ENCODE measurements around the gene MAPRE3. TPM values are rescaled to one million over a fixed set of nuclear protein-coding genes. Genes with fewer than 3 reads are reported as not detected.
A peak's percentile ranks its signal among the peaks of the same experiment; 100 is the strongest.

The MAPRE3 gene
- total RNA-seq, 8 experiments from 2014 or later, result 8.7 to 44.8 (median 26.8) TPM

- in situ Hi-C loops (cut with MboI; ENCODE audit: low pct_unique_long_range_greater_than_20kb in 2 of 9, low sequenced_read_pairs in 9 of 9, unreplicated experiment in 9 of 9), result loop anchor here in 5 of 9 experiments (10.0 to 25.0 kb wide), 2 partner anchors 92 to 100 kb away; partner anchors contain the start of gene DPYSL5 (in 5 of the 5)
- Histone ChIP-seq H3K27ac (no peak overlapping the region), H3K4me3 (no peak overlapping the region), H3K4me1 (replicated peaks in 1 of 2) (no peaks in the 10 kb centered on the region)
- ATAC-seq (replicated peaks in 6 of 8), result no peak
- 54 to 100% (median 75%) methylated on average over 1 to 5 of the region's 5 CpGs; no CpG with 5 or more reads in 1 of the 10 experiments for WGBS, 10 experiments
Observed at GRCh38 chr2:26936855-26937254, 33.6 kb upstream of the MAPRE3 start.

GRCh38 chr2:26938399-26939118 is 31.9 kb upstream of the MAPRE3 start:
- Histone ChIP-seq H3K27ac (no peak overlapping the region), H3K4me1 (replicated peaks in 1 of 2) (no peaks in the 10 kb centered on the region), H3K4me3 (no peak overlapping the region)
- no peak for ATAC-seq (replicated peaks in 6 of 8)
- WGBS, 10 experiments, result 40 to 100% methylated on average over 1 to 2 of the region's 10 CpGs; no CpG with 5 or more reads in 8 of the 10 experiments
- in situ Hi-C loops (cut with MboI; ENCODE audit: low pct_unique_long_range_greater_than_20kb in 2 of 9, low sequenced_read_pairs in 9 of 9, unreplicated experiment in 9 of 9), result loop anchor here in 5 of 9 experiments (10.0 to 25.0 kb wide), 2 partner anchors 94 to 101 kb away; partner anchors contain the start of gene DPYSL5 (in 5 of the 5)

- in situ Hi-C loops (cut with MboI; ENCODE audit: low pct_unique_long_range_greater_than_20kb in 2 of 9, low sequenced_read_pairs in 9 of 9, unreplicated experiment in 9 of 9), result loop anchor here in 6 of 9 experiments (10.0 to 25.0 kb wide), 2 partner anchors 95 to 103 kb away; partner anchors contain the start of gene DPYSL5 (in 6 of the 6)
- Histone ChIP-seq H3K4me3 (no peak overlapping the region), H3K27ac (no peak overlapping the region), H3K4me1 (replicated peaks in 1 of 2) (no peaks in the 10 kb centered on the region)
- no peak for ATAC-seq (replicated peaks in 6 of 8)
- 40 to 100% (median 93%) methylated on average over 1 to 7 of the region's 9 CpGs; no CpG with 5 or more reads in 1 of the 10 experiments for WGBS, 10 experiments
Observed at GRCh38 chr2:26940001-26940400, 30.4 kb upstream of the MAPRE3 start.

GRCh38 chr2:26941486-26941885 is 29.0 kb upstream of the MAPRE3 start:
- WGBS, 10 experiments, result 61 to 100% (median 100%) methylated on average over 1 to 3 of the region's 3 CpGs; no CpG with 5 or more reads in 4 of the 10 experiments
- no peak for ATAC-seq (replicated peaks in 6 of 8)
- Histone ChIP-seq H3K4me1 (replicated peaks in 1 of 2) (no peaks in the 10 kb centered on the region), H3K27ac (no peak overlapping the region), H3K4me3 (no peak overlapping the region)
- in situ Hi-C loops (cut with MboI; ENCODE audit: low pct_unique_long_range_greater_than_20kb in 2 of 9, low sequenced_read_pairs in 9 of 9, unreplicated experiment in 9 of 9), result loop anchor here in 6 of 9 experiments (10.0 to 25.0 kb wide), 2 partner anchors 97 to 104 kb away; partner anchors contain the start of gene DPYSL5 (in 6 of the 6)

- WGBS, 10 experiments, result 24 to 83% (median 46%) methylated on average over 1 to 18 of the region's 28 CpGs; no CpG with 5 or more reads in 3 of the 10 experiments
- Histone ChIP-seq H3K4me1 (replicated peaks in 1 of 2) (no peaks in the 10 kb centered on the region), H3K27ac (no peak overlapping the region), H3K4me3 (no peak overlapping the region)
- in situ Hi-C loops (cut with MboI; ENCODE audit: low pct_unique_long_range_greater_than_20kb in 2 of 9, low sequenced_read_pairs in 9 of 9, unreplicated experiment in 9 of 9), result loop anchor here in 6 of 9 experiments (10.0 to 25.0 kb wide), 2 partner anchors 98 to 105 kb away; partner anchors contain the start of gene DPYSL5 (in 6 of the 6)
- peak; percentile 47 to 72 (median 62) for ATAC-seq (replicated peaks in 6 of 8)
Observed at GRCh38 chr2:26942543-26943295, 27.7 kb upstream of the MAPRE3 start.

- no peak overlapping the region for H3K27ac ChIP-seq
- in situ Hi-C loops (cut with MboI; ENCODE audit: low pct_unique_long_range_greater_than_20kb in 2 of 9, low sequenced_read_pairs in 9 of 9, unreplicated experiment in 9 of 9), result loop anchor here in 6 of 9 experiments (10.0 to 25.0 kb wide), 2 partner anchors 101 to 109 kb away; partner anchors contain the start of gene DPYSL5 (in 6 of the 6)
Observed at GRCh38 chr2:26945991-26946750, 24.3 kb upstream of the MAPRE3 start.

GRCh38 chr2:26946841-26947784 is 23.3 kb upstream of the MAPRE3 start:
- in situ Hi-C loops (cut with MboI; ENCODE audit: low pct_unique_long_range_greater_than_20kb in 2 of 9, low sequenced_read_pairs in 9 of 9, unreplicated experiment in 9 of 9), result loop anchor here in 6 of 9 experiments (10.0 to 25.0 kb wide), 2 partner anchors 102 to 110 kb away; partner anchors contain the start of gene DPYSL5 (in 6 of the 6)
- Histone ChIP-seq H3K27ac (no peak overlapping the region), H3K4me1 (replicated peaks in 1 of 2) (no peaks in the 10 kb centered on the region), H3K4me3 (no peak overlapping the region)
- WGBS, 10 experiments, result 72 to 85% (median 83%) methylated on average over 5 to 9 of the region's 34 CpGs; no CpG with 5 or more reads in 6 of the 10 experiments
- peak in 4 of 8 experiments; percentile 4 to 93 (median 87) for ATAC-seq (replicated peaks in 6 of 8)

More at GRCh38 chr2:26945991-26946750, 24.3 kb upstream of the MAPRE3 start:
- 50 to 95% (median 82%) methylated on average over 3 to 9 of the region's 12 CpGs; no CpG with 5 or more reads in 1 of the 10 experiments for WGBS, 10 experiments
- H3K4me1 ChIP-seq (replicated peaks in 1 of 2), result no peaks in the 10 kb centered on the region
- ATAC-seq (replicated peaks in 6 of 8), result peak in 5 of 8 experiments; percentile 35 to 64 (median 47)
- H3K4me3 ChIP-seq, result no peak overlapping the region

- in situ Hi-C loops (cut with MboI; ENCODE audit: low pct_unique_long_range_greater_than_20kb in 2 of 9, low sequenced_read_pairs in 9 of 9, unreplicated experiment in 9 of 9), result loop anchor here in 6 of 9 experiments (10.0 to 25.0 kb wide), 2 partner anchors 104 to 111 kb away; partner anchors contain the start of gene DPYSL5 (in 6 of the 6)
- Histone ChIP-seq H3K4me3 (no peak overlapping the region), H3K27ac (no peak overlapping the region), H3K4me1 (replicated peaks in 1 of 2) (no peaks in the 10 kb centered on the region)
- WGBS, 10 experiments, result 80 to 100% (median 96%) methylated on average over 1 to 2 of the region's 3 CpGs; no CpG with 5 or more reads in 6 of the 10 experiments
- no peak for ATAC-seq (replicated peaks in 6 of 8)
Observed at GRCh38 chr2:26948800-26949199, 21.6 kb upstream of the MAPRE3 start.

GRCh38 chr2:26950246-26950645 is 20.2 kb upstream of the MAPRE3 start:
- ATAC-seq (replicated peaks in 6 of 8), result no peak
- Histone ChIP-seq H3K4me1 (replicated peaks in 1 of 2) (no peaks in the 10 kb centered on the region), H3K27ac (no peak overlapping the region), H3K4me3 (no peak overlapping the region)
- in situ Hi-C loops (cut with MboI; ENCODE audit: low pct_unique_long_range_greater_than_20kb in 2 of 9, low sequenced_read_pairs in 9 of 9, unreplicated experiment in 9 of 9), result loop anchor here in 4 of 9 experiments (25.0 kb wide), 3 partner anchors 137 to 337 kb away; partner anchors contain the start of genes DNAJC5G (in 3 of the 4), TRIM54 (in 3 of the 4), EMILIN1 (in 1 of the 4) and KHK (in 1 of the 4)
- 50 to 100% (median 88%) methylated on average over 1 to 4 of the region's 5 CpGs; no CpG with 5 or more reads in 2 of the 10 experiments for WGBS, 10 experiments

- in situ Hi-C loops (cut with MboI; ENCODE audit: low pct_unique_long_range_greater_than_20kb in 2 of 9, low sequenced_read_pairs in 9 of 9, unreplicated experiment in 9 of 9), result loop anchor here in 4 of 9 experiments (25.0 kb wide), 3 partner anchors 136 to 336 kb away; partner anchors contain the start of genes DNAJC5G (in 3 of the 4), TRIM54 (in 3 of the 4), EMILIN1 (in 1 of the 4) and KHK (in 1 of the 4)
- WGBS, 10 experiments, result 33 to 100% (median 43%) methylated on average over 2 to 3 of the region's 3 CpGs; no CpG with 5 or more reads in 5 of the 10 experiments
- ATAC-seq (replicated peaks in 6 of 8), result no peak
- no peak overlapping the region for H3K4me3 ChIP-seq
- H3K27ac ChIP-seq, result no peak overlapping the region
- no peaks in the 10 kb centered on the region for H3K4me1 ChIP-seq (replicated peaks in 1 of 2)
Observed at GRCh38 chr2:26951236-26951635, 19.2 kb upstream of the MAPRE3 start.

GRCh38 chr2:26952374-26952773 is 18.1 kb upstream of the MAPRE3 start:
- no peak overlapping the region for H3K4me3 ChIP-seq
- no peak for ATAC-seq (replicated peaks in 6 of 8)
- H3K27ac ChIP-seq, result no peak overlapping the region
- H3K4me1 ChIP-seq (replicated peaks in 1 of 2), result peaks cover under 1 to 6% of the 10 kb centered on the region in 2 donors
- 15 to 60% (median 26%) methylated on average over 1 to 4 of the region's 4 CpGs; no CpG with 5 or more reads in 2 of the 10 experiments for WGBS, 10 experiments
- in situ Hi-C loops (cut with MboI; ENCODE audit: low pct_unique_long_range_greater_than_20kb in 2 of 9, low sequenced_read_pairs in 9 of 9, unreplicated experiment in 9 of 9), result loop anchor here in 4 of 9 experiments (25.0 kb wide), 3 partner anchors 135 to 335 kb away; partner anchors contain the start of genes DNAJC5G (in 3 of the 4), TRIM54 (in 3 of the 4), EMILIN1 (in 1 of the 4) and KHK (in 1 of the 4)

Data from motor neuron (in vitro differentiated cells).